ENCODE measurements around the gene UBN1.

The UBN1 gene

DNA sequence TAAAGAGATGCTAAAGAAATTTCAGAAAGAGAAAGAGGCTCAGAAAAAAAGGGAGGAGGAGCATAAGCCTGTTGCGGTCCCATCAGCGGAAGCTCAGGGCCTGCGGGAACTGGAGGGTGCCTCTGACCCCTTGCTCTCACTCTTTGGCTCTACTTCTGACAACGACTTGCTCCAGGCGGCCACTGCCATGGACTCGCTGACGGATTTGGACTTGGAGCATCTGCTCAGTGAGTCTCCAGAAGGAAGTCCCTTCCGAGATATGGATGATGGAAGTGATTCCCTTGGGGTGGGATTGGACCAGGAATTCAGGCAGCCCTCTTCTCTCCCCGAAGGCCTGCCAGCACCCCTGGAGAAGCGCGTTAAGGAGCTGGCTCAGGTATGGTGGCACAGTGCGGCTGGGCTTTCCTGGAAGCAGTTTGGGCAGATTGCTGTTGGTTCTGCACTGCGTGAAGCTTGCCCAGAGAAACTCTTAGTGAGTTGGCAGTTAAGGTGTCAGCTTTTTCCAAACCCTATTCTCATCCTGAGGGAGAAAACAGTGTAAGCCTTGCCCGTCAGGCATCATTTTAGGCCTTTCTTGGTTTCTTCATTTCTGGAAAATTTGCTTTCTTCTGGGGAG is 13.6 kb downstream of the UBN1 start:
- no peak for DNase-seq (ENCODE audit: low read depth, low spot score)

DNA sequence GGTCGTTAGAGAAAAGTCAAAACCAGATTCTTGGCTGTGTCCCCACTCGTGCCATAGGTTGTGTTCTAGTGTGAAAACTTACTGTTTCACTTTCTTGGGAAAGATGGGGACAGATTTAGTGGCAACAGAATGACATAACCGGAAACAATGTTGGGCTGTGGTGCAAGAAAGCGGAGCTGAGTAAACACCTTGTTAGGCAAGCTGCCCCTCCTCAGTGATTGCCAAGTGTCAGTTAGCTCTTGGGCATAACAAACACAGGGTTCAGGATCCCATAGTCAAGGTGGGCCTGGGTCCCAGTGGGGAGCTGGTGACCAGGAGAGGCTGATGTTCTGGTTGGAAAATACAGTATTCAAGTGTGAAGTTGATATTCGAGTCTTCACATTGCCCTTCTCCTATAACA is 15.4 kb downstream of the UBN1 start:
- DNase-seq (ENCODE audit: low read depth, low spot score): no peak

DNA sequence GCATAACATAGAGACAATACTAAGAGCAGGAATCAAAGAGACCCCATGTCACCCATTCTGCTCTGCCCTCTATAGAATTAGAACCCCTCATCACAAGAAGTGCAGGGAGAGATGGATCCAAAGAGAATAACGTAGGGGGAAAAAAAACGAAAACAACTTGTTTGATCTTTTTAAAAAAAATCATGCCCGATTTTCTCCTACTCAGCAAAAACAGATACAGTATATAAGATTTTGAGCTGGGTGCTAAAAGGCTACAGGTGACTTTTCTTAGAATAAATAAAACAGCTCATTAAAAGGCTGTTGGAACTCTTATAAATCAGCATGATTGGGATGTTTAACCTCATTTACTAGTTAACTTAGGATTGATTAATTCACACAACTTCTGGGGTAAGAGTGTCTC is 17.4 kb downstream of the UBN1 start:
- DNase-seq (ENCODE audit: low read depth, low spot score): no peak

DNA sequence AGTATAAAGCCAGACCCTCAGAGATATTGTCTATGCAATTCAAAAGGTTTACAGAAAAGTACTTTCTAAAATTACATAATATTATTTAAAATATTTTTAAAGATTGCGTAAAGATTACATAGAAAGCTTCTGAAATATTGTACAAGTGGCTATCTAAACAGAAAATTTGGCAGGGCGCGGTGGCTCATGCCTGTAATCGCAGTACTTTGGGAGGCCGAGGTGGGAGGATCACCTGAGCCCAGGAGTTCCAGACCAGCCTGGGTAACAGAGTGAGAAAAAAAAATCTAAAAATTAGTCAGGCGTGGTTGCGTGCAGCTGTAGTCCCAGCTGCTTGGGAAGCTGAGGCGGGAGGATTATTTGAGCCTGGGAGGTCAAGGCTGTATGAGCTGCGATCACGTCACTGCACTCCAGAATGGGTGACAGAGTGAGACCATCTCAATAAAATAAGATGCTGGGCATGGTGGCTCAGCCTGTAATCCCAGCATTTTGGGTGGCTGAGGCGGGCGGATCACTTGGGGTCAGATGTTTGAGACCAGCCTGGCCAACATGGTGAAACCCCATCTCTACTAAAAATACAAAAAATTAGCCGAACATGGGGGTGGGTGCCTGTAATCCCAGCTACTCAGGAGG is 18.1 kb downstream of the UBN1 start:
- no peak for DNase-seq (ENCODE audit: low read depth, low spot score)

DNA sequence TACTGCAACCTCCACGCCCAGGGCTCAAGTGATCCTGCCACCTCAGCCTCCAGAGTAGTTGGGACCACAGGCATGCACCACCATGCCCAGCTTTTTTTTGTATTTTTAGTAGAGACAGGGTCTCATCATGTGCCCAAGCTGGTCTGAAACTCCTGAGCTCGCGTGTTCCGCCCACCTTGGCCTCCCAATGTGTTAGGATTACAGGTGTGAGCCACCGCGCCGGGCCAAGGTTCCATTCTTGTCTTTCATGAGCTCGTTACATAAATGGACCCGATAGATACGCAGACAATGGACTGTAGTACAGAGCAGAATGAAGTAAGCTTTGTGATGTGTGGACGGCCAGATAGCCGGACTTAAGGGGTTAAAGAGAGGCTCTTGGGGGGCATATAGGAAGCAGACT is 19.3 kb downstream of the UBN1 start:
- DNase-seq (ENCODE audit: low read depth, low spot score): no peak

GRCh38 chr16:4868026-4868425 is 20.7 kb downstream of the UBN1 start:
- DNase-seq (ENCODE audit: low read depth, low spot score): no peak

DNA sequence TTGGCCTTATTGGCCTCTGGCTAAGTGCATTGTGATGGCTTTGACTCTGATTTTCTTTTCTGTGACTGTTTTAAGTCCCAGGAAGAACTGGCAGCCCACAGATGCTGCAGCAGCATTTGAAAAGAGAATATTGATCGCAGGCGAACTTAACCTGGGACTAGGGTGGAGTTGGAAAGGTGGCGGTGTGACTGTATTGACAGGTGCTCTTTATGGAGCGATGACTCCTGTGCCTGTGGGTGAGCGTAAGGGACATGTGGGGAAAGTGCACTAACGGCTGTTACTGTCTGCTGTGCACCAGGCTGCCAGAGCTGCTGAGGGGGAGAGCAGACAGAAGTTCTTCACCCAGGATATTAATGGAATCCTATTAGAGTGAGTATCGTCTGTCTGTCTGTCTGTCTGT is 21.3 kb downstream of the UBN1 start:
- no peak for DNase-seq (ENCODE audit: low read depth, low spot score)

DNA sequence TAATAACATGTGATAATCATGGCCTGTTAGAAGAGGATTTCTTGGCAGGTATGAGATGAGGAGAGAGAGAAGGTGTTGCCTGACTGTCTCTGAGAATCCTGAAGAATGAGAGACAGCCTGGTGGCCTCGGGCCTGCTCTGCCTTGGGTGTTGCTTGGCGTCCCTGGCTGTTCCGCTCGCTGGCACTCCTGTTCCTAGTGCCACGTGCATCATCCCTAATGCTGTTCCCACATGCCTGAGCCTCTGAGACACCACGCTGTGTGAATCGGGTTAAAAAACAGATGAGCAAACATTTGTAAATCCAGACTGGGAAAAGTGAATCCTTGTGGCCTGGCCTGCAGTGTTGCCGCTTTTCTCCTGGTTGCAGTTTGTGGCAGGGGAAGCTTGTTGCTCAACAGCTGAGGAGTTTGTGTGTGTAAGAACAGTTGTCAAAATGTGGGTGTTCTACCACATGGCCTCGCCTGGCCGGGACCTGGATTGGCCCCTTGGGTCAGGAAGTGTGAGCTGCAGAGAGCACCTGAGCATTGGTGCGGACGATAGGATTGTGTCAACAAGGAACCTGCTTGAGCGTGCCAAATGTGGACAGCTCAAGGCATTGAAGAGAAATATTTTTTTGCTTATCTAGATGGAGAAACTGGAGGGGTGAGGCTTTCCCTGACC is 22.0 kb downstream of the UBN1 start:
- no peak for DNase-seq (ENCODE audit: low read depth, low spot score)

DNA sequence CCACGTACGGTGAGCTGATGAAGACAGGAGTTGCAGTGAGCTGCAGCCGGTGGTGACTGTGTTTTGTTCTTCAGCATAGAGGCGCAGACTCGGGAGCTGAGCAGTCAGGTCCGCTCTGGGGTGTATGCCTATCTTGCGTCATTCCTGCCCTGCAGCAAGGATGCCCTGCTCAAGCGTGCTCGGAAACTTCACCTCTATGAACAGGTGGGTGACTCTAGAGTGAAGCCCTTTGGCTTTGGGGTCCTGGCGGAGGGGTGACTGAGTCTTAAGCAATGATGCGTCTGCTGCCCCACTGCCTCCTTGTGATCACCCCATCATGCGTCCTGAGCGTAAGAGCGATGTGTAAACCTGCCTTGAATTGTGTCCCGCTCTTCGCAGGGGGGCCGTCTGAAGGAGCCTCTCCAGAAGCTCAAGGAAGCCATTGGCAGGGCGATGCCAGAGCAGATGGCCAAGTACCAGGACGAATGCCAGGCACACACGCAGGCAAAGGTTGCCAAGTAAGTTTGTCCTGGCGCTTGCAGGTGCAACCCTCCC is 22.9 kb downstream of the UBN1 start:
- DNase-seq (ENCODE audit: low read depth, low spot score): no peak

DNA sequence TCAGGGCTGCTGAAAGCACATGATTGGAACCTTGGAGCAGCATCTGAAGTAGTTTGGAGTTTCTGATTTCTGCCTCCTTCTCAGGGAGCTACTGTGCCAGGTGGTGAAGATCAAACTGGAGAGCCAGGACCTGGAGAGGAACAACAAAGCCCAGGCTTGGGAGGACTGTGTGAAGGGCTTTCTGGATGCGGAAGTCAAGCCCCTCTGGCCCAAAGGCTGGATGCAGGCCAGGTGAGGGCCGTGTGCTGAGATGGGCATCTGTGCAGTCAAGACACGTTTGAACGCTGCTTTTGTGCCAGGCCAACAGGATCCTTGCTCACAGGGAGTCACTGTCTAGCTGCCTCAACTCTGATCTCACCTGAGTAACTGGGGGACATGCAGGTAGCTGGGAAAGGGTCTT is 23.8 kb downstream of the UBN1 start:
- no peak for DNase-seq (ENCODE audit: low read depth, low spot score)

GRCh38 chr16:4873091-4873490 is 25.8 kb downstream of the UBN1 start:
- no peak for DNase-seq (ENCODE audit: low read depth, low spot score)

DNA sequence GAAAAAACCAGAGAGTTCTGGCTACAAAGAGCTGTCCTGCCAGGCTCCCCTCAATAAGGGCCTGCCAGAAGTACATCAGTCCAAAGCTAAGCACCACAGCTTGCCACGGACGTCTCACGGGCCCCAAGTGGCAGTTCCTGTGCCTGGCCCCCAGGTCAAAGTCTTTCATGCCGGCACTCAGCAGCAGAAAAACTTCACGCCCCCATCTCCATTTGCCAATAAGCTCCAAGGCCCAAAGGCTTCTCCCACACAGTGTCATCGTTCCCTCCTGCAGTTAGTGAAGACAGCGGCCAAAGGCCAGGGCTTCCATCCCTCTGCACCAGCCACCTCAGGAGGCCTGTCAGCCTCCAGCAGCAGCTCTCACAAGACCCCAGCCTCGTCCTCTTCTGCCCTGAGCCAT is 27.4 kb downstream of the UBN1 start:
- no peak for DNase-seq (ENCODE audit: low read depth, low spot score)

DNA sequence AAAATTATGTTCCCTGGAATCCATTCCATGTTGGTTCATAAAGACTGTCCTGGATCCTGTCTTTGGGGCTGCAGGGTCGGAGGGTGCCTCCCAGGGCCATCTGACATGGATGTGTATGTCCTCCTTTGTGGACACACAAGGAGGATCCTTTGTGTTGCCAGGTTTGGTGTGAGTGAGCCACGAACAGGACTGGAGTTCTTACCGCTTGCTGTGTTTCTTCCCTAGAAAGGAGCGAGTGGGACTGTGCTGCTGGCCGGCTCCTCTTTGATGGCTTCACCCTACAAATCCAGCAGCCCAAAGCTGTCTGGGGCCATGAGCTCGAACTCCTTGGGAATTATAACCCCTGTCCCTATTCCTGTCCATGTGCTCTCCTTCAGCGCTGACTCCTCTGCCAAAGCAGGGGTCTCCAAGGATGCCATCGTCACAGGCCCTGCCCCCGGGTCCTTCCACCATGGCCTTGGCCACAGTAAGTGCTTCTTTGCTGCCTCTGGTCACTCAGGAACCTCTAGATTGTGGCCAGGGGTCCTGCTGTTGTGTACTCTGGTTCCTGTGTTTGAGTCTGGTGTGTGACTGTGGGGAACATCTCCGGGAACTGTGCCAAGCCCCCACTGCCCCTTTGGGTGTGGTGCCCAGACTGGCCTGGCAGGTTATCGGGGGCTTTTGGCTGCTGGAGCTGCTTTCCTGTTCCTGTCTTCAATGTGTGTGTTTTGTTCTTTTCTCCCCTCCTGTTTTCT is 29.5 kb downstream of the UBN1 start:
- DNase-seq (ENCODE audit: low read depth, low spot score): no peak

- DNase-seq (ENCODE audit: low read depth, low spot score): no peak
Observed at GRCh38 chr16:4877380-4877685, 30.1 kb downstream of the UBN1 start.

DNA sequence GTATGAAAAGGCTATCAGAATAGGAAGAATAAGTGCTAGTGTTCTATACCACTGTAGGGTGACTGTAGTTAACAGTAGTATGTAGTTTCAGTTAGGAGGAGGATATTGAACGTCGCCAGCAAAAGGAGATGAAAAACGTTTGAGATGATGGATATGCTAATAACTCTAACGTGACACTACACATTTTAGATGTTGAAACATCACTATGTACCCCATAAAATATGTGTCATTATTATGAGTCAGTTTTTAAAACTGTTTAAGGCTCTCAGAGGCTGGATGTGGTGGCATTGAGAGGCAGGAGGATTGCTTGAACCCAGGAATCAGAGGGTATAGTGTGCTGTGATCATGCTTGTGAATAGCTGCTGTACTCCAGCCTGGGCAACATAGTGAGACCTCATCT is 31.8 kb downstream of the UBN1 start:
- no peak for DNase-seq (ENCODE audit: low read depth, low spot score)

DNA sequence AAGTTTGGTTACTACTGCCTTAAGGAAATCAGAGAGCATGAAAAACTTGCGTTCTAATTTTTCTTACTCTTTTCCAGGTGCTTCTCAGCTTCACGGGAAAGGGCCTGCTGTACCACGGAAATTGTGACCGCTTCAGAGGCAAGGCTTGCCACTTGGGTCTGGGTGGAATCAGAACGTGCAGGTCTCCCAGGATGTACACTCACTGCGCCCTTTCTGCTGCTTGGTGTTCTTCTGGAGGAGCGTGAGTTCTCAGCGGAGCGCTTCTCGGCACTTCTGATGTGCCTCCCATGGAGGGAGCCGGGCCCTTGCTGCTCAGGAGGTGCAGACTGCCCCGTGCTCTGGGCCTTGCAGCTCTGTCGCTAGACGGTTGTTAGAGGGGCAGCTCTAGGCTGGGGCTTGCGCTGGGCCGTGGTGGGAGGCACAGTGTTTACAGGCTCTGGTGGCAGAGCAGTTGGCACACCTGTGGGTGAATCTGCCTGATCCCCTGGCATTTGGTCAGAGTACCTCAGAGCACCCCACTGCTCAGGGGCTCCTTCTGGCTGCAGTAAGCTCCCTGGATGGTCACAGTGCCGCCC is 32.8 kb downstream of the UBN1 start:
- DNase-seq (ENCODE audit: low read depth, low spot score): no peak

GRCh38 chr16:4882000-4882632 is 34.8 kb downstream of the UBN1 start:
- no peak for DNase-seq (ENCODE audit: low read depth, low spot score)

DNA sequence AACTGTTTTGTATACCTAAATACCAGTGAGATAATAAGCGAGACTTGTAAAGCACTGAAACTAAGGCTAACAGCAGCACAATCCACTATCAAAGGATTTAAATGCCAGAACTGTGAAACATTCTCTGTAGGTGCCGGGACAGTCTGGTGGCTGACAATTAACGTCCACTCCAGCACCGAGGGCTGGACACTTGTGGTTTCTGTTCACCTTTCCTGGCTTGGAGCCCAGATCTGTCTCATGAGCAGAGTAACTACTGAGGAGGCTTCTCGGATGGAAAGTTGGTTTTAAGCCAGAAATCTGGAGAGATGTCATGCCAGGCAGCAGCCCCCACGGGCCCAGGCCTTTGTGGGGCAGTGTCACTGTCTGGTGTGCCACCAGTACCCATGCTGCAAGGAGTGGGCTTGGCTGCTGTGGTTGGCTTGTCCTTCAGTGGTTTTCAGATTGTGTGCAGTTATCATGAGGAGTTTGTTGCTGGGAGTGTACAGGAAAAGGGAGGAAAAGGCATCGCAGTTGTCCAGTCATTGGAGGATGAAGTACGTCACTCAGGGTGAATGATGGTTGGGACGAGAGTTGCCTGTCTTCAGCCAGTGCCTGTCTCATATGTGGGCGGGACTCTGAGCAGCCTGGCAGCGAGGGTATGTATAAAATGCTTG is 35.5 kb downstream of the UBN1 start:
- DNase-seq (ENCODE audit: low read depth, low spot score): no peak

GRCh38 chr16:4883501-4883900 is 36.2 kb downstream of the UBN1 start:
- DNase-seq (ENCODE audit: low read depth, low spot score): no peak

GRCh38 chr16:4884209-4884608 is 36.9 kb downstream of the UBN1 start:
- no peak for DNase-seq (ENCODE audit: low read depth, low spot score)
